ENCODE data around the gene NRCAM.

Gene NRCAM

GRCh38 chr7:108285778-108286177, 170.5 kb downstream of the NRCAM start:
- Histone ChIP-seq H3K9ac (ENCODE audit: low read length) (no peak overlapping the region), H4K91ac (ENCODE audit: low read length) (no peak overlapping the region), H3K27ac (ENCODE audit: low read length, poor library complexity, severe bottlenecking) (no peak overlapping the region), H2AK5ac (ENCODE audit: low read length, severe bottlenecking) (no peak overlapping the region), H3K14ac (ENCODE audit: low read length in 2 of 2) (no peak overlapping the region), H3K4ac (ENCODE audit: low read depth in 1 of 2, low read length in 2 of 2) (no peak overlapping the region), H3K79me1 (replicated peaks; ENCODE audit: low read length, poor library complexity, severe bottlenecking) (no peaks in the 10 kb centered on the region), H3K18ac (ENCODE audit: low read depth in 1 of 2, low read length in 2 of 2) (no peak overlapping the region), H3K36me3 (ENCODE audit: control insufficient read depth in 1 of 2, insufficient read depth in 2 of 2, low read depth in 1 of 2, low read length in 2 of 2) (no peaks in the 10 kb centered on the region), H3K27me3 (ENCODE audit: control insufficient read depth in 1 of 2, insufficient read depth in 1 of 2, low read length in 2 of 2) (no peaks in the 10 kb centered on the region), H2AFZ (ENCODE audit: low read depth, low read length) (no peak overlapping the region), H3K4me1 (ENCODE audit: control insufficient read depth, insufficient read depth, low read depth, low read length) (no peaks in the 10 kb centered on the region), H3K23ac (ENCODE audit: low read length in 2 of 2) (no peak overlapping the region), H2BK15ac (ENCODE audit: low read depth, poor library complexity, severe bottlenecking) (no peak overlapping the region), H4K8ac (ENCODE audit: low read length) (no peak overlapping the region), H2BK120ac (ENCODE audit: low read depth, low read length) (no peak overlapping the region), H3K4me3 (ENCODE audit: insufficient read depth in 1 of 2, low read depth in 1 of 2, low read length in 2 of 2) (no peak overlapping the region), H2BK12ac (ENCODE audit: low read length in 2 of 2) (no peak overlapping the region), H3K9me3 (ENCODE audit: control insufficient read depth, low read length) (no peaks in the 10 kb centered on the region), H3K4me2 (ENCODE audit: low read length, poor library complexity, severe bottlenecking) (no peak overlapping the region), H2BK5ac (ENCODE audit: low read depth, low read length, poor library complexity, severe bottlenecking) (no peak overlapping the region)
- no peak for DNase-seq
- 56% methylated on average over 2 of the region's 2 CpGs for WGBS

GRCh38 chr7:108285003-108285368, 171.2 kb downstream of the NRCAM start:
- H2BK120ac ChIP-seq (ENCODE audit: low read depth, low read length), result no peak overlapping the region
- H2AK5ac ChIP-seq (ENCODE audit: low read length, severe bottlenecking), result no peak overlapping the region
- no peak overlapping the region for H3K4me2 ChIP-seq (ENCODE audit: low read length, poor library complexity, severe bottlenecking)
- no peak overlapping the region for H3K4ac ChIP-seq (ENCODE audit: low read depth in 1 of 2, low read length in 2 of 2)
- no peaks in the 10 kb centered on the region for H3K27me3 ChIP-seq (ENCODE audit: control insufficient read depth in 1 of 2, insufficient read depth in 1 of 2, low read length in 2 of 2)
- H3K36me3 ChIP-seq (ENCODE audit: control insufficient read depth in 1 of 2, insufficient read depth in 2 of 2, low read depth in 1 of 2, low read length in 2 of 2), result no peaks in the 10 kb centered on the region
- no peak overlapping the region for H3K9ac ChIP-seq (ENCODE audit: low read length)
- 83% methylated on average over 2 of the region's 2 CpGs for WGBS
- no peak overlapping the region for H4K8ac ChIP-seq (ENCODE audit: low read length)
- H3K27ac ChIP-seq (ENCODE audit: low read length, poor library complexity, severe bottlenecking), result no peak overlapping the region
- H2AFZ ChIP-seq (ENCODE audit: low read depth, low read length), result no peak overlapping the region
- no peak overlapping the region for H3K4me3 ChIP-seq (ENCODE audit: insufficient read depth in 1 of 2, low read depth in 1 of 2, low read length in 2 of 2)
- H2BK5ac ChIP-seq (ENCODE audit: low read depth, low read length, poor library complexity, severe bottlenecking), result no peak overlapping the region
- H3K4me1 ChIP-seq (ENCODE audit: control insufficient read depth, insufficient read depth, low read depth, low read length), result no peaks in the 10 kb centered on the region
- H3K9me3 ChIP-seq (ENCODE audit: control insufficient read depth, low read length), result no peaks in the 10 kb centered on the region
- no peak overlapping the region for H2BK15ac ChIP-seq (ENCODE audit: low read depth, poor library complexity, severe bottlenecking)
- H3K79me1 ChIP-seq (replicated peaks; ENCODE audit: low read length, poor library complexity, severe bottlenecking), result no peaks in the 10 kb centered on the region
- no peak overlapping the region for H3K18ac ChIP-seq (ENCODE audit: low read depth in 1 of 2, low read length in 2 of 2)
- H3K23ac ChIP-seq (ENCODE audit: low read length in 2 of 2), result no peak overlapping the region
- no peak overlapping the region for H4K91ac ChIP-seq (ENCODE audit: low read length)
- H3K14ac ChIP-seq (ENCODE audit: low read length in 2 of 2), result no peak overlapping the region
- no peak for DNase-seq
- no peak overlapping the region for H2BK12ac ChIP-seq (ENCODE audit: low read length in 2 of 2)

- no peak overlapping the region for H3K14ac ChIP-seq (ENCODE audit: low read length in 2 of 2)
- no peak overlapping the region for H3K18ac ChIP-seq (ENCODE audit: low read depth in 1 of 2, low read length in 2 of 2)
- no peak overlapping the region for H2AK5ac ChIP-seq (ENCODE audit: low read length, severe bottlenecking)
- H2BK120ac ChIP-seq (ENCODE audit: low read depth, low read length), result no peak overlapping the region
- no peak overlapping the region for H3K27ac ChIP-seq (ENCODE audit: low read length, poor library complexity, severe bottlenecking)
- no peak overlapping the region for H2BK12ac ChIP-seq (ENCODE audit: low read length in 2 of 2)
- 86% methylated on average over 6 of the region's 6 CpGs for WGBS
- no peak overlapping the region for H2BK5ac ChIP-seq (ENCODE audit: low read depth, low read length, poor library complexity, severe bottlenecking)
- H3K23ac ChIP-seq (ENCODE audit: low read length in 2 of 2), result no peak overlapping the region
- H3K36me3 ChIP-seq (ENCODE audit: control insufficient read depth in 1 of 2, insufficient read depth in 2 of 2, low read depth in 1 of 2, low read length in 2 of 2), result no peaks in the 10 kb centered on the region
- DNase-seq, result no peak
- H3K4me2 ChIP-seq (ENCODE audit: low read length, poor library complexity, severe bottlenecking), result no peak overlapping the region
- H3K4me1 ChIP-seq (ENCODE audit: control insufficient read depth, insufficient read depth, low read depth, low read length), result no peaks in the 10 kb centered on the region
- H2AFZ ChIP-seq (ENCODE audit: low read depth, low read length), result no peak overlapping the region
- H4K91ac ChIP-seq (ENCODE audit: low read length), result no peak overlapping the region
- H3K4me3 ChIP-seq (ENCODE audit: insufficient read depth in 1 of 2, low read depth in 1 of 2, low read length in 2 of 2), result no peak overlapping the region
- no peak overlapping the region for H4K8ac ChIP-seq (ENCODE audit: low read length)
- no peaks in the 10 kb centered on the region for H3K9me3 ChIP-seq (ENCODE audit: control insufficient read depth, low read length)
- no peak overlapping the region for H3K4ac ChIP-seq (ENCODE audit: low read depth in 1 of 2, low read length in 2 of 2)
- no peak overlapping the region for H2BK15ac ChIP-seq (ENCODE audit: low read depth, poor library complexity, severe bottlenecking)
- no peaks in the 10 kb centered on the region for H3K79me1 ChIP-seq (replicated peaks; ENCODE audit: low read length, poor library complexity, severe bottlenecking)
- H3K27me3 ChIP-seq (ENCODE audit: control insufficient read depth in 1 of 2, insufficient read depth in 1 of 2, low read length in 2 of 2), result no peaks in the 10 kb centered on the region
- H3K9ac ChIP-seq (ENCODE audit: low read length), result no peak overlapping the region
These were observed 171.8 kb downstream of the NRCAM start for GRCh38 chr7:108284349-108285002.

- Histone ChIP-seq H3K14ac (ENCODE audit: low read length in 2 of 2) (no peak overlapping the region), H3K23ac (ENCODE audit: low read length in 2 of 2) (no peak overlapping the region), H2AK5ac (ENCODE audit: low read length, severe bottlenecking) (no peak overlapping the region), H3K79me1 (replicated peaks; ENCODE audit: low read length, poor library complexity, severe bottlenecking) (no peaks in the 10 kb centered on the region), H3K4me1 (ENCODE audit: control insufficient read depth, insufficient read depth, low read depth, low read length) (no peaks in the 10 kb centered on the region), H3K4me2 (ENCODE audit: low read length, poor library complexity, severe bottlenecking) (no peak overlapping the region), H3K36me3 (ENCODE audit: control insufficient read depth in 1 of 2, insufficient read depth in 2 of 2, low read depth in 1 of 2, low read length in 2 of 2) (no peaks in the 10 kb centered on the region), H2BK12ac (ENCODE audit: low read length in 2 of 2) (no peak overlapping the region), H2BK15ac (ENCODE audit: low read depth, poor library complexity, severe bottlenecking) (no peak overlapping the region), H2BK120ac (ENCODE audit: low read depth, low read length) (no peak overlapping the region), H3K4me3 (ENCODE audit: insufficient read depth in 1 of 2, low read depth in 1 of 2, low read length in 2 of 2) (no peak overlapping the region), H3K4ac (ENCODE audit: low read depth in 1 of 2, low read length in 2 of 2) (no peak overlapping the region), H2AFZ (ENCODE audit: low read depth, low read length) (no peak overlapping the region), H4K91ac (ENCODE audit: low read length) (no peak overlapping the region), H3K27ac (ENCODE audit: low read length, poor library complexity, severe bottlenecking) (no peak overlapping the region), H3K18ac (ENCODE audit: low read depth in 1 of 2, low read length in 2 of 2) (no peak overlapping the region), H3K9me3 (ENCODE audit: control insufficient read depth, low read length) (no peaks in the 10 kb centered on the region), H3K9ac (ENCODE audit: low read length) (no peak overlapping the region), H2BK5ac (ENCODE audit: low read depth, low read length, poor library complexity, severe bottlenecking) (no peak overlapping the region), H4K8ac (ENCODE audit: low read length) (no peak overlapping the region), H3K27me3 (ENCODE audit: control insufficient read depth in 1 of 2, insufficient read depth in 1 of 2, low read length in 2 of 2) (no peaks in the 10 kb centered on the region)
- 85% methylated on average over 3 of the region's 3 CpGs for WGBS
- no peak for DNase-seq
These were observed 173.0 kb downstream of the NRCAM start for GRCh38 chr7:108283252-108283651.
